CD4-positive, alpha-beta memory T cell (primary cell): ENCODE measurements around the gene USP25. TPM values are rescaled to one million over a fixed set of nuclear protein-coding genes. Genes with fewer than 3 reads are reported as not detected.

ENCODE experiments used
- CTCF ChIA-PET: fragments of 350-600 bp; sonication (Branson Sonifier 250); formaldehyde crosslinking; loops from one replicate; lab custom pipeline; 2021; ENCODE audit warnings: inconsistent platforms; ENCODE audit not compliant: partially characterized antibody; lab: Charles Lee
- POLR2A ChIA-PET: fragments of 350-600 bp; sonication (Branson Sonifier 250); formaldehyde crosslinking; loops from one replicate; lab custom pipeline; 2021; ENCODE audit not compliant: partially characterized antibody; lab: Charles Lee
- DNase-seq, 5 donors: peaks; one replicate each; pipeline versions ENCODE4 v3.0.0 to v3.0.0-alpha.2; 2020 to 2022; ENCODE audit warnings: mixed read lengths in 1 of 5
- H3K27ac ChIP-seq: one replicate; pipeline ENCODE4 v1.7.0; 2013; ENCODE audit warnings: low read depth, low read length
- H3K27me3 ChIP-seq: 2 replicates; pipeline ENCODE4 v1.7.0; 2013; ENCODE audit warnings: mild to moderate bottlenecking, low read length, moderate library complexity; ENCODE audit not compliant: insufficient read depth
- H3K36me3 ChIP-seq: 2 replicates; pipeline ENCODE4 v1.7.0; 2013; ENCODE audit warnings: mild to moderate bottlenecking, low read length, moderate library complexity; ENCODE audit not compliant: insufficient read depth
- H3K4me1 ChIP-seq: 2 replicates; pipeline ENCODE4 v1.7.0; 2013; ENCODE audit warnings: mild to moderate bottlenecking, low read length, moderate library complexity; ENCODE audit not compliant: insufficient read depth
- H3K4me3 ChIP-seq, 2 donors: one replicate each; pipeline ENCODE4 v1.7.0; 2013; ENCODE audit warnings: low read length in 2 of 2, mild to moderate bottlenecking in 1 of 2
- H3K9me3 ChIP-seq, 2 donors: one replicate each; pipeline ENCODE4 v1.7.0; 2013; ENCODE audit warnings: low read length in 2 of 2, control low read depth in 1 of 2; ENCODE audit not compliant: control insufficient read depth in 1 of 2
- H3K27ac Mint-ChIP-seq, 7 donors: one replicate each; pipeline ENCODE4 v1.8.0; 2020 to 2021; ENCODE audit warnings: mixed read lengths in 7 of 7, mild to moderate bottlenecking in 6 of 7, inconsistent platforms in 3 of 7, moderate library complexity in 3 of 7
- H3K27me3 Mint-ChIP-seq, 2 donors: one replicate each; pipeline ENCODE4 v1.8.0; 2020 to 2021; ENCODE audit warnings: mixed read lengths in 2 of 2
- H3K36me3 Mint-ChIP-seq, 2 donors: one replicate each; pipeline ENCODE4 v1.8.0; 2020 to 2021; ENCODE audit warnings: mixed read lengths in 2 of 2, inconsistent platforms in 1 of 2, mild to moderate bottlenecking in 1 of 2
- H3K4me1 Mint-ChIP-seq, 4 donors: one replicate each; pipeline ENCODE4 v1.8.0; 2020 to 2021; ENCODE audit warnings: mixed read lengths in 4 of 4, mild to moderate bottlenecking in 1 of 4
- H3K4me3 Mint-ChIP-seq, 8 donors: one replicate each; pipeline ENCODE4 v1.8.0; 2020 to 2021; ENCODE audit warnings: mixed read lengths in 8 of 8, mild to moderate bottlenecking in 7 of 8, moderate library complexity in 6 of 8, inconsistent platforms in 3 of 8
- H3K9me3 Mint-ChIP-seq, 8 donors: one replicate each; pipeline ENCODE4 v1.8.0; 2020 to 2021; ENCODE audit warnings: mixed read lengths in 8 of 8, mild to moderate bottlenecking in 5 of 8, inconsistent platforms in 3 of 8, moderate library complexity in 1 of 8
- intact Hi-C: fragments of 100-400 bp; cut with micrococcal nuclease; formaldehyde crosslinking; loops from one replicate; pipeline ENCODE4 v1.15.1; 2023
- polyA plus RNA-seq, 2 donors: library from polyadenylated mRNA; unstranded; fragments of 300-500 nt; fragmentation: Illumina TruSeq; gene quantifications; one replicate each; pipeline ENCODE4 v1.2.3, GENCODE V29; 2021
- total RNA-seq, 2 experiments: library from RNA; stranded (reverse); gene quantifications; one replicate each; pipeline ENCODE4 v1.2.3, GENCODE V29; 2021

The USP25 gene
- total and polyA plus RNA-seq, 4 experiments from 2014 or later = 6.2 to 73.5 (median 49.1) TPM

- Mint-ChIP-seq H3K9me3 (peaks cover 0 to under 1% (median 0%) of the 10 kb centered on the region in 8 donors), H3K4me3 (no peak overlapping the region), H3K36me3 (peaks cover 50 to 57% of the 10 kb centered on the region in 2 donors), H3K27ac (no peak overlapping the region), H3K4me1 (peaks cover 0 to 3% (median 0%) of the 10 kb centered on the region in 4 donors), H3K27me3 (no peaks in the 10 kb centered on the region)
- Histone ChIP-seq H3K27ac (no peak overlapping the region), H3K4me1 (no peaks in the 10 kb centered on the region), H3K27me3 (no peaks in the 10 kb centered on the region), H3K36me3 (peaks cover 25% of the 10 kb centered on the region), H3K9me3 (no peaks in the 10 kb centered on the region), H3K4me3 (no peak overlapping the region)
- ChIA-PET CTCF (no interaction called here), POLR2A (no interaction called here)
- no peak for DNase-seq
- intact Hi-C loops = no loop called here
These were observed 144.8 kb downstream of the USP25 start for GRCh38 chr21:15874615-15875014.

- H3K27ac ChIP-seq = no peak overlapping the region
- intact Hi-C loops = no loop called here
- Mint-ChIP-seq H3K4me3 (no peak overlapping the region), H3K27ac (no peak overlapping the region), H3K4me1 (peaks cover 0 to 3% (median 0%) of the 10 kb centered on the region in 4 donors), H3K36me3 (peaks cover 51 to 58% of the 10 kb centered on the region in 2 donors), H3K27me3 (no peaks in the 10 kb centered on the region), H3K9me3 (peaks cover 0 to 3% (median 0%) of the 10 kb centered on the region in 8 donors)
- CTCF ChIA-PET = no interaction called here
- POLR2A ChIA-PET = no interaction called here
- no peaks in the 10 kb centered on the region for H3K9me3 ChIP-seq
- H3K36me3 ChIP-seq = peaks cover 30% of the 10 kb centered on the region
- H3K4me1 ChIP-seq = no peaks in the 10 kb centered on the region
- no peaks in the 10 kb centered on the region for H3K27me3 ChIP-seq
- H3K4me3 ChIP-seq = no peak overlapping the region
- DNase-seq = no peak
These were observed 145.5 kb downstream of the USP25 start for GRCh38 chr21:15875286-15875685.

- peaks cover 0 to 23% (median 12%) of the 10 kb centered on the region in 8 donors for H3K9me3 Mint-ChIP-seq
- Histone ChIP-seq H3K4me1 (no peaks in the 10 kb centered on the region), H3K9me3 (no peaks in the 10 kb centered on the region), H3K27me3 (no peaks in the 10 kb centered on the region), H3K36me3 (no peaks in the 10 kb centered on the region), H3K27ac (no peak overlapping the region), H3K4me3 (no peak overlapping the region)
- no peak for DNase-seq
- POLR2A ChIA-PET = no interaction called here
- CTCF ChIA-PET = no interaction called here
- peaks cover 0 to 2% (median under 1%) of the 10 kb centered on the region in 4 donors for H3K4me1 Mint-ChIP-seq
- intact Hi-C loops = loop anchor here (5.0 kb wide), 1 partner anchor 438 kb away; no protein-coding TSS in a partner anchor
- H3K4me3 Mint-ChIP-seq = no peak overlapping the region
- no peaks in the 10 kb centered on the region for H3K36me3 Mint-ChIP-seq
- peak overlapping the region in 1 of 7 donors; percentile 24 for H3K27ac Mint-ChIP-seq
- H3K27me3 Mint-ChIP-seq = peaks cover 0 to 2% of the 10 kb centered on the region in 2 donors
These were observed 164.1 kb downstream of the USP25 start for GRCh38 chr21:15893902-15894301.

- Mint-ChIP-seq H3K36me3 (peaks cover 0 to 3% of the 10 kb centered on the region in 2 donors), H3K9me3 (peaks cover 0 to 30% (median 18%) of the 10 kb centered on the region in 8 donors), H3K4me1 (peaks cover 0 to 2% (median under 1%) of the 10 kb centered on the region in 4 donors), H3K27me3 (peaks cover 0 to 4% of the 10 kb centered on the region in 2 donors), H3K4me3 (no peak overlapping the region), H3K27ac (no peak overlapping the region)
- no peaks in the 10 kb centered on the region for H3K36me3 ChIP-seq
- intact Hi-C loops = loop anchor here (5.0 kb wide), 1 partner anchor 438 kb away; no protein-coding TSS in a partner anchor
- ChIA-PET POLR2A (no interaction called here), CTCF (no interaction called here)
- H3K4me1 ChIP-seq = no peaks in the 10 kb centered on the region
- DNase-seq = no peak
- H3K4me3 ChIP-seq = no peak overlapping the region
- no peaks in the 10 kb centered on the region for H3K27me3 ChIP-seq
- H3K27ac ChIP-seq = no peak overlapping the region
- H3K9me3 ChIP-seq = no peaks in the 10 kb centered on the region
These were observed 164.8 kb downstream of the USP25 start for GRCh38 chr21:15894596-15894995.

GRCh38 chr21:15895142-15896106 lies 165.6 kb downstream of the USP25 start:
- Histone ChIP-seq H3K27ac (no peak overlapping the region), H3K36me3 (no peaks in the 10 kb centered on the region), H3K27me3 (no peaks in the 10 kb centered on the region), H3K4me3 (no peak overlapping the region), H3K9me3 (no peaks in the 10 kb centered on the region), H3K4me1 (no peaks in the 10 kb centered on the region)
- Mint-ChIP-seq H3K9me3 (peaks cover 0 to 37% (median 27%) of the 10 kb centered on the region in 8 donors), H3K27ac (no peak overlapping the region), H3K36me3 (peaks cover 0 to 3% of the 10 kb centered on the region in 2 donors), H3K27me3 (peaks cover 0 to 4% of the 10 kb centered on the region in 2 donors), H3K4me1 (peaks cover 0 to 2% (median under 1%) of the 10 kb centered on the region in 4 donors), H3K4me3 (no peak overlapping the region)
- ChIA-PET CTCF (interaction anchor here (1.0 kb wide), 1 partner anchor 12 kb away, joined by 3 read pairs; no protein-coding TSS in a partner anchor), POLR2A (no interaction called here)
- intact Hi-C loops = no loop called here
- DNase-seq = no peak

- Histone ChIP-seq H3K36me3 (no peaks in the 10 kb centered on the region), H3K27me3 (no peaks in the 10 kb centered on the region), H3K9me3 (no peaks in the 10 kb centered on the region), H3K4me1 (no peaks in the 10 kb centered on the region), H3K27ac (no peak overlapping the region), H3K4me3 (no peak overlapping the region)
- CTCF ChIA-PET = interaction anchor here (0.5 kb wide), 1 partner anchor 24 kb away, joined by 3 read pairs; no protein-coding TSS in a partner anchor
- H3K4me1 Mint-ChIP-seq = peaks cover 0 to 2% (median under 1%) of the 10 kb centered on the region in 4 donors
- peaks cover 0 to 4% of the 10 kb centered on the region in 2 donors for H3K27me3 Mint-ChIP-seq
- POLR2A ChIA-PET = no interaction called here
- no peak for DNase-seq
- intact Hi-C loops = no loop called here
- peak overlapping the region in 1 of 7 donors; percentile 9 for H3K27ac Mint-ChIP-seq
- no peak overlapping the region for H3K4me3 Mint-ChIP-seq
- peaks cover 2 to 6% of the 10 kb centered on the region in 2 donors for H3K36me3 Mint-ChIP-seq
- peaks cover 0 to 46% (median 37%) of the 10 kb centered on the region in 8 donors for H3K9me3 Mint-ChIP-seq
These were observed 166.7 kb downstream of the USP25 start for GRCh38 chr21:15896501-15896900.

- H3K36me3 ChIP-seq = no peaks in the 10 kb centered on the region
- Mint-ChIP-seq H3K4me3 (no peak overlapping the region), H3K9me3 (peaks cover 2 to 70% (median 66%) of the 10 kb centered on the region in 8 donors), H3K4me1 (no peaks in the 10 kb centered on the region), H3K27ac (no peak overlapping the region), H3K27me3 (no peaks in the 10 kb centered on the region), H3K36me3 (peaks cover 5 to 9% of the 10 kb centered on the region in 2 donors)
- ChIA-PET POLR2A (no interaction called here), CTCF (no interaction called here)
- no peaks in the 10 kb centered on the region for H3K9me3 ChIP-seq
- H3K27ac ChIP-seq = no peak overlapping the region
- no peaks in the 10 kb centered on the region for H3K4me1 ChIP-seq
- DNase-seq = no peak
- H3K4me3 ChIP-seq = no peak overlapping the region
- intact Hi-C loops = no loop called here
- H3K27me3 ChIP-seq = no peaks in the 10 kb centered on the region
These were observed 174.6 kb downstream of the USP25 start for GRCh38 chr21:15904389-15904788.
